ENCODE measurements around the gene IMPDH1. TPM values are rescaled to one million over a fixed set of nuclear protein-coding genes. Genes with fewer than 3 reads are reported as not detected.

The IMPDH1 gene
- total RNA-seq, 4 donors from 2014 or later: 30.2 to 53.7 (median 41.6) TPM

GRCh38 chr7:128425850-128426249 lies 16.1 kb upstream of the IMPDH1 start:
- intact Hi-C loops (cut with DNase I): loop anchor here (2.0 kb wide), 2 partner anchors 27 to 35 kb away; no protein-coding TSS in a partner anchor
- Histone ChIP-seq H3K27ac (no peak overlapping the region), H3K4me1 (peaks cover 0 to 34% (median 2%) of the 10 kb centered on the region in 3 donors), H3K4me3 (no peak overlapping the region), H3K36me3 (no peaks in the 10 kb centered on the region), H3K9me3 (no peaks in the 10 kb centered on the region), H3K27me3 (no peaks in the 10 kb centered on the region)
- no peak for DNase-seq
- WGBS, 2 donors: 8 to 38% methylated on average over 3 to 4 of the region's 4 CpGs
- no peak for TF ChIP-seq POLR2A (IDR thresholded peaks at IDR 0.05)
- peak; percentile 77 to 95 (median 93) for TF ChIP-seq CTCF (IDR thresholded peaks at IDR 0.05)

- no peak for DNase-seq
- no peak overlapping the region for H3K27ac ChIP-seq
- H3K9me3 ChIP-seq: no peaks in the 10 kb centered on the region
- H3K4me3 ChIP-seq: no peak overlapping the region
- WGBS, 2 donors: 35 to 60% methylated on average over 1 of the region's 1 CpG
- no peaks in the 10 kb centered on the region for H3K36me3 ChIP-seq
- no peaks in the 10 kb centered on the region for H3K27me3 ChIP-seq
- intact Hi-C loops (cut with DNase I): loop anchor here (2.0 kb wide), 1 partner anchor 26 kb away; no protein-coding TSS in a partner anchor
- H3K4me1 ChIP-seq: peaks cover 0 to 23% (median 0%) of the 10 kb centered on the region in 3 donors
- TF ChIP-seq CTCF (IDR thresholded peaks at IDR 0.05) (no peak), POLR2A (IDR thresholded peaks at IDR 0.05) (no peak)
Observed at GRCh38 chr7:128424686-128425275, 15.0 kb upstream of the IMPDH1 start.

- Histone ChIP-seq H3K27ac (no peak overlapping the region), H3K36me3 (no peaks in the 10 kb centered on the region), H3K9me3 (no peaks in the 10 kb centered on the region), H3K27me3 (no peaks in the 10 kb centered on the region), H3K4me1 (peaks cover 0 to 15% (median 0%) of the 10 kb centered on the region in 3 donors), H3K4me3 (no peak overlapping the region)
- DNase-seq: no peak
- intact Hi-C loops (cut with DNase I): no loop called here
- TF ChIP-seq CTCF (IDR thresholded peaks at IDR 0.05) (no peak), POLR2A (IDR thresholded peaks at IDR 0.05) (no peak)
- 63 to 70% methylated on average over 3 of the region's 3 CpGs for WGBS, 2 donors
Observed at GRCh38 chr7:128422842-128423241, 13.1 kb upstream of the IMPDH1 start.

- 71 to 74% methylated on average over 1 of the region's 1 CpG for WGBS, 2 donors
- H3K27ac ChIP-seq: no peak overlapping the region
- H3K4me1 ChIP-seq: peaks cover 0 to 8% (median 0%) of the 10 kb centered on the region in 3 donors
- no peaks in the 10 kb centered on the region for H3K27me3 ChIP-seq
- H3K9me3 ChIP-seq: no peaks in the 10 kb centered on the region
- no peak for DNase-seq
- H3K4me3 ChIP-seq: no peak overlapping the region
- no peaks in the 10 kb centered on the region for H3K36me3 ChIP-seq
- intact Hi-C loops (cut with DNase I): no loop called here
- no peak for TF ChIP-seq CTCF (IDR thresholded peaks at IDR 0.05)
- TF ChIP-seq POLR2A (IDR thresholded peaks at IDR 0.05): no peak
Observed at GRCh38 chr7:128422037-128422436, 12.3 kb upstream of the IMPDH1 start.

- 71 to 86% methylated on average over 1 of the region's 1 CpG for WGBS, 2 donors
- no peak overlapping the region for H3K4me3 ChIP-seq
- H3K27ac ChIP-seq: no peak overlapping the region
- no peaks in the 10 kb centered on the region for H3K9me3 ChIP-seq
- TF ChIP-seq CTCF (IDR thresholded peaks at IDR 0.05) (no peak), POLR2A (IDR thresholded peaks at IDR 0.05) (no peak)
- intact Hi-C loops (cut with DNase I): no loop called here
- no peak for DNase-seq
- H3K36me3 ChIP-seq: no peaks in the 10 kb centered on the region
- peaks cover 0 to 8% (median 0%) of the 10 kb centered on the region in 3 donors for H3K4me1 ChIP-seq
- H3K27me3 ChIP-seq: no peaks in the 10 kb centered on the region
Observed at GRCh38 chr7:128421384-128421783, 11.6 kb upstream of the IMPDH1 start.
